Common myeloid progenitor, CD34-positive (primary cell): ENCODE results near the gene ABHD10.

Source experiments
- CTCF ChIA-PET: fragments of 350-600 bp; sonication (Branson Sonifier 250); formaldehyde crosslinking; loops from one replicate; lab custom pipeline; 2021; ENCODE audit warnings: antibody characterized with exemption; lab: Charles Lee
- POLR2A ChIA-PET: fragments of 350-600 bp; sonication (Branson Sonifier 250); formaldehyde crosslinking; loops from one replicate; lab custom pipeline; 2021; ENCODE audit warnings: antibody characterized with exemption; lab: Charles Lee
- DNase-seq, 3 donors: peaks; one replicate each; pipeline versions ENCODE4 v3.0.0 to v3.0.0-alpha.2; 2013
- H3K27ac ChIP-seq, 2 experiments: 1 replicate in 1 of 2; 2 replicates in 1 of 2; pipeline ENCODE4 v1.7.0; 2013; ENCODE audit warnings: inconsistent platforms in 2 of 2, low read length in 2 of 2, mild to moderate bottlenecking in 2 of 2, low read depth in 1 of 2, moderate library complexity in 1 of 2; ENCODE audit not compliant: severe bottlenecking in 2 of 2, insufficient read depth in 1 of 2, poor library complexity in 1 of 2
- H3K27me3 ChIP-seq, 5 experiments: replicated peaks in 2 of 5; 1 replicate in 3 of 5; 2 replicates in 2 of 5; pipeline versions ENCODE4 v1.6.1 to v1.7.0; 2013; ENCODE audit warnings: low read length in 4 of 5, mild to moderate bottlenecking in 2 of 5, moderate library complexity in 2 of 5, inconsistent platforms in 1 of 5; ENCODE audit not compliant: insufficient read depth in 5 of 5, control insufficient read depth in 4 of 5
- H3K36me3 ChIP-seq, 4 experiments: 1 replicate in 2 of 4; 2 replicates in 2 of 4; pipeline versions ENCODE4 v1.6.1 to v1.7.0; 2013; ENCODE audit warnings: low read length in 3 of 4, control low read depth in 1 of 4, mild to moderate bottlenecking in 1 of 4; ENCODE audit not compliant: control insufficient read depth in 4 of 4, insufficient read depth in 4 of 4
- H3K4me1 ChIP-seq, 4 experiments: 1 replicate in 3 of 4; 2 replicates in 1 of 4; pipeline versions ENCODE4 v1.6.1 to v1.7.1; 2013; ENCODE audit warnings: low read length in 3 of 4, mild to moderate bottlenecking in 3 of 4, control low read depth in 1 of 4, inconsistent platforms in 1 of 4, moderate library complexity in 1 of 4; ENCODE audit not compliant: control insufficient read depth in 4 of 4, insufficient read depth in 4 of 4; ENCODE audit errors: control extremely low read depth in 1 of 4
- H3K4me3 ChIP-seq, 7 experiments: 1 replicate in 4 of 7; 2 replicates in 3 of 7; pipeline versions ENCODE4 v1.5.1 to v1.7.0; 2013; ENCODE audit warnings: mild to moderate bottlenecking in 7 of 7, low read length in 6 of 7, moderate library complexity in 6 of 7, inconsistent platforms in 2 of 7, low read depth in 2 of 7, control low read depth in 1 of 7; ENCODE audit not compliant: insufficient read depth in 4 of 7, control insufficient read depth in 1 of 7; ENCODE audit errors: extremely low read depth in 1 of 7
- H3K9me3 ChIP-seq, 5 experiments: 1 replicate in 4 of 5; 2 replicates in 1 of 5; pipeline versions ENCODE4 v1.6.1 to v1.7.1; 2013; ENCODE audit warnings: low read length in 4 of 5, mild to moderate bottlenecking in 2 of 5, inconsistent platforms in 1 of 5, low read depth in 1 of 5, moderate library complexity in 1 of 5; ENCODE audit not compliant: control insufficient read depth in 4 of 5, insufficient read depth in 2 of 5; ENCODE audit errors: control extremely low read depth in 1 of 5
- WGBS: methylation state at CpG from one replicate; pipeline ENCODE4 v1.1.5; 2013; ENCODE audit not compliant: insufficient coverage; 5-methylcytosine and 5-hydroxymethylcytosine counted together

ABHD10 gene

GRCh38 chr3:112003321-112004080 is 24.7 kb downstream of the ABHD10 start:
- Histone ChIP-seq H3K4me3 (no peak overlapping the region), H3K4me1 (peaks cover 0 to 12% (median 10%) of the 10 kb centered on the region in 4 experiments), H3K9me3 (no peaks in the 10 kb centered on the region), H3K36me3 (no peaks in the 10 kb centered on the region), H3K27ac (no peak overlapping the region), H3K27me3 (peaks cover 0 to 26% (median 11%) of the 10 kb centered on the region in 5 experiments)
- WGBS: 90% methylated on average over 2 of the region's 4 CpGs
- ChIA-PET CTCF (interaction anchor here (1.6 to 21.1 kb wide), 3 partner anchors 9 to 40 kb away, joined by 6 to 279 read pairs (median 60); no protein-coding TSS in a partner anchor), POLR2A (interaction anchor here (1.2 kb wide), 1 partner anchor 14 kb away, joined by 5 read pairs; no protein-coding TSS in a partner anchor)
- DNase-seq: no peak

- ChIA-PET POLR2A (interaction anchor here (1.2 kb wide), 1 partner anchor 14 kb away, joined by 5 read pairs; no protein-coding TSS in a partner anchor), CTCF (interaction anchor here (1.6 to 21.1 kb wide), 3 partner anchors 9 to 40 kb away, joined by 6 to 279 read pairs (median 60); no protein-coding TSS in a partner anchor)
- 80% methylated on average over 1 of the region's 2 CpGs for WGBS
- Histone ChIP-seq H3K27ac (no peak overlapping the region), H3K27me3 (peaks cover 0 to 19% (median 9%) of the 10 kb centered on the region in 5 experiments), H3K36me3 (no peaks in the 10 kb centered on the region), H3K4me1 (peaks cover 0 to 5% (median 4%) of the 10 kb centered on the region in 4 experiments), H3K9me3 (no peaks in the 10 kb centered on the region), H3K4me3 (no peak overlapping the region)
- no peak for DNase-seq
Measured at GRCh38 chr3:112004187-112004586, 25.4 kb downstream of the ABHD10 start.

- CTCF ChIA-PET: interaction anchor here (1.6 to 21.1 kb wide), 3 partner anchors 8 to 39 kb away, joined by 6 to 279 read pairs (median 60); no protein-coding TSS in a partner anchor
- no peaks in the 10 kb centered on the region for H3K9me3 ChIP-seq
- H3K4me3 ChIP-seq: no peak overlapping the region
- no peaks in the 10 kb centered on the region for H3K4me1 ChIP-seq
- H3K36me3 ChIP-seq: no peaks in the 10 kb centered on the region
- no peak overlapping the region for H3K27ac ChIP-seq
- WGBS: 100% methylated on average over 2 of the region's 2 CpGs
- DNase-seq: no peak
- H3K27me3 ChIP-seq: peaks cover 0 to 14% (median 7%) of the 10 kb centered on the region in 5 experiments
- POLR2A ChIA-PET: interaction anchor here (1.2 kb wide), 1 partner anchor 15 kb away, joined by 5 read pairs; no protein-coding TSS in a partner anchor
Measured at GRCh38 chr3:112004669-112005068, 25.8 kb downstream of the ABHD10 start.

- Histone ChIP-seq H3K27me3 (peaks cover 0 to 9% (median 4%) of the 10 kb centered on the region in 5 experiments), H3K4me3 (no peak overlapping the region), H3K4me1 (no peaks in the 10 kb centered on the region), H3K27ac (no peak overlapping the region), H3K36me3 (no peaks in the 10 kb centered on the region), H3K9me3 (no peaks in the 10 kb centered on the region)
- POLR2A ChIA-PET: no interaction called here
- CTCF ChIA-PET: interaction anchor here (1.6 to 21.1 kb wide), 3 partner anchors 8 to 39 kb away, joined by 6 to 279 read pairs (median 60); no protein-coding TSS in a partner anchor
- DNase-seq: no peak
- WGBS: 80% methylated on average over 2 of the region's 4 CpGs
Measured at GRCh38 chr3:112005091-112005672, 26.4 kb downstream of the ABHD10 start.

GRCh38 chr3:112007633-112008032 is 28.8 kb downstream of the ABHD10 start:
- no peak overlapping the region for H3K27ac ChIP-seq
- H3K4me1 ChIP-seq: peaks cover 0 to 4% (median 0%) of the 10 kb centered on the region in 4 experiments
- no peak overlapping the region for H3K4me3 ChIP-seq
- H3K9me3 ChIP-seq: no peaks in the 10 kb centered on the region
- no peaks in the 10 kb centered on the region for H3K36me3 ChIP-seq
- no peaks in the 10 kb centered on the region for H3K27me3 ChIP-seq
- no peak for DNase-seq
- POLR2A ChIA-PET: no interaction called here
- CTCF ChIA-PET: interaction anchor here (0.8 to 14.4 kb wide), 7 partner anchors 13 to 322 kb away, joined by 3 to 279 read pairs (median 3); partner anchors contain the start of gene TAGLN3
- WGBS: no CpG with 5 or more reads among the region's 1 CpG

- no peak overlapping the region for H3K4me3 ChIP-seq
- no peak for DNase-seq
Measured at GRCh38 chr3:112009670-112010069, 30.8 kb downstream of the ABHD10 start.

More at GRCh38 chr3:112009670-112010069, 30.8 kb downstream of the ABHD10 start:
- ChIA-PET CTCF (interaction anchor here (1.5 to 14.4 kb wide), 2 partner anchors 15 to 31 kb away, joined by 5 to 279 read pairs; partner anchors contain the start of genes ABHD10 and TAGLN3), POLR2A (no interaction called here)
- no peak overlapping the region for H3K27ac ChIP-seq
- H3K36me3 ChIP-seq: no peaks in the 10 kb centered on the region
- H3K27me3 ChIP-seq: no peaks in the 10 kb centered on the region
- H3K4me1 ChIP-seq: peaks cover 0 to 10% (median 2%) of the 10 kb centered on the region in 4 experiments
- no peaks in the 10 kb centered on the region for H3K9me3 ChIP-seq
- WGBS: no CpG with 5 or more reads among the region's 2 CpGs
